Tongue (tissue), 2 donors: ENCODE data around the gene VHLL. TPM values are rescaled to one million over a fixed set of nuclear protein-coding genes. Genes with fewer than 3 reads are reported as not detected.

Experiments
- DNase-seq: peaks from one replicate; pipeline ENCODE4 v3.0.0-alpha.2; 2015
- total RNA-seq: library from RNA; depleted of rRNA; stranded (reverse); fragments of >200 nt; gene quantifications from one replicate; pipeline ENCODE4 v1.2.3, GENCODE V29; 2014

The VHLL gene
- total RNA-seq, 1 donor from 2014 or later: not detected

DNA sequence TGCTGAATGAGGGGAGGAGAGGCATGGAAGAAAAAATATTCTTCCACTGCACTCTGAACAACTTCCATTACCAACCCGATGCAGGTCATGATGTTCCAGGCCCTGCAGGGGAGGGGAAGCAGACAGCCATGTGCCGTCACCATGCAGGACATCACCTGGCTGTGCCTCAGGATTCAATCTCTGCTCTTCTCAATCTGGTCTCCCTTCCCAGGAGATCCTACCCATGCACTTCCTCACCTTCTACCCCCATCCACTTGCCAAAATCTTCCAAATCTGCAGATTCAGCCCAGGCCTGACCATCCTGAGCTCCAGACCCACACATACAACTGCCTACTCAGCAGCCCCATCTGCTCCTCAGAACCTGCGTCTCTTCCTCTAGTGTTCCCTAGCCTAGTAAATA, 45.5 kb downstream of the VHLL start:
- no peak for DNase-seq

DNA sequence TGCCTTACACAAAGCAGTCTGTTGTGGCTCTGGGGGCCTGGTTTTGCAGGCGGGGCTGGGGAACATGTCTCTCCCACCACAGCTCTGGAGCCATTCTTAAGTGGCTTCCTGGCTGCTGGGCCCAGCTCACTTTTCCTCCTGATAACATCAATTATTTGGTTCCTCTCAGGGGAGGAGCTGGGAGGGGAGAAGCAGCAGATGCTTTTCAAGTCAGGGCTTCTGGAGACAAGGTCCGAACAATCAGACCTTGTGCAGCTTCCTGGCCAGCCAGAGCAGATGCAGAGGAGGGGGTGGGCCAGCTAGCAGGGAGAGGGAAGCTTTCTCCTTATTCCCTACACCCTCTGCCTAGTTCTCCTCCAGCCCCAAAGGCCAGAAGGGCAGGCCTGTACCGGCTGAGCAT, 47.6 kb downstream of the VHLL start:
- no peak for DNase-seq

DNA sequence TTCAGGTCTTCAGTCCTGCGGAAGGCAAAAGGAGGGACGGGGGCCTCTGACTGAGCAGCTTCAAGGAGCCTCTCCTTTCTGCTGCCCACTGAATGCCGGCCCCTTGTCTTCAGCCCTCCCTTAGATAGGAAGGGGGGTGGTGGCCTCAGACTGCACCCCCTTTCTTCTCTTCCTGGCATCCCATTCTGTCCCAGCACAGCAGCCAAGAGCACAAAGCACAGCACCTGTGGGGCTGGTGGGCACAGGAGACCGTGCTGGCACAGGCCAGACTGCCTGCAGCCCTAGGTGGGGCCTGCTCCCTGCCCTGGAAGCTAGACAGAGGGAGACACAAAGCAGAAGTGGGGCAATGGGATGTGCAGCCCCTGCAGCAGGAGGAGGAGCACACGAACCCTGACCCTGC, 49.5 kb downstream of the VHLL start:
- DNase-seq: no peak

Other genes with a start within 250 kb of the VHLL start
- 29.1 TPM for gene UBQLN4, start 245.5 kb downstream of the VHLL start, total RNA-seq
- 31.8 TPM for gene LAMTOR2, start 244.5 kb downstream of the VHLL start, total RNA-seq
- 13.3 TPM for gene RAB25, start 238.1 kb downstream of the VHLL start, total RNA-seq
- gene MEX3A, start 216.8 kb downstream of the VHLL start, total RNA-seq: 4.0 TPM
- gene LMNA, start 184.6 kb downstream of the VHLL start, total RNA-seq: 721 TPM
- gene SEMA4A, start 145.7 kb downstream of the VHLL start, total RNA-seq: 5.5 TPM
- 9.4 TPM for gene SLC25A44, start 105.2 kb downstream of the VHLL start, total RNA-seq
- 49.7 TPM for gene PMF1, start 86.3 kb downstream of the VHLL start, total RNA-seq
- gene BGLAP, start 57.1 kb downstream of the VHLL start, total RNA-seq: 1.0 TPM
- 1.0 TPM for gene PAQR6, start 51.3 kb downstream of the VHLL start, total RNA-seq
- gene SMG5, start 16.5 kb downstream of the VHLL start, total RNA-seq: 52.1 TPM
- gene TMEM79, start 15.0 kb downstream of the VHLL start, total RNA-seq: 6.1 TPM
- gene GLMP, start 3.6 kb downstream of the VHLL start, total RNA-seq: 13.1 TPM
- gene CCT3, start 39.0 kb upstream of the VHLL start, total RNA-seq: 302 TPM
- gene TSACC, start 39.2 kb upstream of the VHLL start, total RNA-seq: not detected
- 0.31 TPM for gene RHBG, start 69.9 kb upstream of the VHLL start, total RNA-seq
- gene MEF2D, start 201.5 kb upstream of the VHLL start, total RNA-seq: 23.6 TPM